Measurements from ENCODE around the gene ADARB2.

ADARB2 gene

GRCh38 chr10:1634239-1634638 lies 103.1 kb downstream of the ADARB2 start:
- no peak for DNase-seq

- no peak for DNase-seq
Observed at GRCh38 chr10:1633783-1634182, 103.5 kb downstream of the ADARB2 start.

GRCh38 chr10:1632596-1632995 lies 104.7 kb downstream of the ADARB2 start:
- DNase-seq = no peak

DNA sequence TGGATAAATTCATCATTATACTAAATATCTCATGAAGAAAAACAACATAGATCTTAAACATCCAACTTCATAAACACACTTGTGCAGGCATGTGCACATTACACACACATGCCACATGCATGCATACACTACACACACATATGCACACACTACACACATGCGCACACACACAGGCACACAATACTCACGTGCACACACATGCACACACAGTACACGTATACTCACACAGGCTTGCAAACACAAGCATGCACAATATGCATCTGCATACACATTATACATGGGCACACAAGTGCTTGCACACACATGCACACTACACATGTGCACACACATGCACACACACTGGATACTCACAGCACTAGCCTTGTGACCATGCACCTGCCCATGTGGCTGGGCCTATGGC lies 105.2 kb downstream of the ADARB2 start:
- DNase-seq = no peak

- DNase-seq = no peak
Observed at GRCh38 chr10:1631282-1631681, 106.0 kb downstream of the ADARB2 start.

- peak; percentile 24 for DNase-seq
Observed at GRCh38 chr10:1630304-1630703, 107.0 kb downstream of the ADARB2 start.

DNA sequence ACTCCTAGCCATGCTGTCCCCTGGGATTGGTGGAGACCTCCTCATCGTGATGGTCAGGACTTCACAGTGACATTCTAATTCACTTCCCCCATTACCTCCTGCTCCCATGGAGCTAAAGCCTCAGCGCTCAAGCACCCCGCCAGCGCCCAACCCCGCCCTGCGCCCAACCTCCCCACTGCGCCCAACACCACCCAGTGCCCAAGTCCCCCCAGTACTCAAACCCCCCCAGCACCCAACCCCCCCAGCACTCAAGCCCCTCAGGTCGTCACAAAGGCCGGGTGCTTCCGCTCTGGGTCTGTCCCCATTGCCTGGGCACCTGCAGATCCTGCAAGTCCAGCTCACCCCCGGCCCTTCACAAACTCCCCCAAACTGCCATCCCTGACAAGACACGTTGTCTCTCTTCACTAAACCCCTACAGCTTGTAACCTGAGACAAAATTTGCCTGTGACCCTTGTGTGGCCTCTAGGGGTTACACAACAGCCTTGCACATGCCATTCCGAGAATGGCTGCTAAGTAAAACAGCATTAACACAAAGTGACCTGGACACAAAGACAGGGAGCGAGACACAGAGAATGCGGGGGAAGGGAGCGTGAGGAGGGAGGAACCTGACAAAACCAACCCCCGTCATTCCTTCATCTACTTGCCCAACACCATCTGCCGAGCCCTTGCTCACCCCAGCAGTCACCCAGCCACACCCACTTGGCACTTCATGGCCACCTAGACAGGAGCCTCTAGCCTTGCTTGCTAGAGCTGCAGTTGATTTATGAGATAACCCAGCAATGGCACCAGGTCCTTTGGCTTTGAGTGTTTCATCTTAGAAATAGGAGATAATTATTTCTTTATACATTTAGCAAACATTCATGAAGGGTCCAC lies 107.8 kb downstream of the ADARB2 start:
- DNase-seq = peak; percentile 15

- peak; percentile 9 for DNase-seq
Observed at GRCh38 chr10:1628757-1629156, 108.6 kb downstream of the ADARB2 start.

- peak; percentile 24 for DNase-seq
Observed at GRCh38 chr10:1627945-1628344, 109.4 kb downstream of the ADARB2 start.

DNA sequence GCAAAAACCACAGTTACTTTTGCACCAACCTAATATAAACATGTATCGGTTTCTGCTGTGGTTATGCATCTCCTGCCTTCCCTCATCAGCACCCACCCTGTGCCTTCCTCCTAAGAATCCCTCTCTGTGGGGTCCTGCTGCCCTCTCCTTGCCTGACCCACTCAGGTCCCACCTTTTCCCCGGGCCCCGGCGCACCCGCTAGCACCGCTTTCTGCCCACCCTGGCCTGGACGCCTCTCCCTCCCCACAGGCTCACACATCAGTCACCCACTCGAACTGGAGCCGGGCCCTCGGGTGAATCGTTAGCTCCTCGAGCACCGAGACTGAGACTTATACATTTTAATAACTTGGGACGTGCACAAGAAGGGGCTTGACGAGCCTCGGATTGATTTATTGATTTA lies 110.5 kb downstream of the ADARB2 start:
- DNase-seq = no peak

DNA sequence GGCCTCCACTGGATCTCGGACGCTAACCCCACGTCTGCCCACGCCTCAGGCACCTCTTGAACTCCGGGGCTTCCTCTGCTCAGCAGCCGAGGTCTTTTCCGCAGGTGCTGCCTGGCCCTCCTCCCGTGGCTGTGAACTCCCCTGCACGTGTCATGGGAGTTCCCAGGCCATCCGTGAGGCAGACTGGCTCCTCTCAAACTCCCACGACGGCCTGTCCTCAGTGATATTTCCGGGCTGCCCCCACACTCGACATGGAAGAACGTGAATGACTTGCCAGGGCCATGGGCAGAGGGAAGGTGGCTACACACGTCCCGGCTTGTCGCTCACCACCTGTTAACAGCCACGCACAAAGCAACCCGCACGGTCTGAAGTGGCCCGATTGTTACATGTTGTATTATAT lies 110.9 kb downstream of the ADARB2 start:
- no peak for DNase-seq

DNA sequence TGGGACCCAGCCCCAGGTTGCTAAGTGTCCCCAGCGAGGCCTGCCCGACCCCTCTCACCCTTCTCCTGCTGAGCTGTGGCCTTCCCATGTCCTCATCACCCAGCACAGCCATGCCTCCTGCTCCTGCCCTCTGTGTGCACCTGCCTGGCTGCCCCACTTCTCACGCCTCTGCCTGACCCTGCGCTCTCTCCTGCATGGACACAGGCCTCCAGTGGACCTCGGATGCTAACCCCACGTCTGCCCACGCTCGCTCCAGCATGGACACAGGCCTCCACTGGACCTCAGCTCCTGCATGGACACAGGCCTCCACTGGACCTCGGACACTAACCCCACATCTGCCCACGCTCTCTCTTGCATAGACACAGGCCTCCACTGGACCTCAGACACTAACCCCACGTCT lies 111.6 kb downstream of the ADARB2 start:
- no peak for DNase-seq

GRCh38 chr10:1625079-1625478 lies 112.2 kb downstream of the ADARB2 start:
- no peak for DNase-seq

DNA sequence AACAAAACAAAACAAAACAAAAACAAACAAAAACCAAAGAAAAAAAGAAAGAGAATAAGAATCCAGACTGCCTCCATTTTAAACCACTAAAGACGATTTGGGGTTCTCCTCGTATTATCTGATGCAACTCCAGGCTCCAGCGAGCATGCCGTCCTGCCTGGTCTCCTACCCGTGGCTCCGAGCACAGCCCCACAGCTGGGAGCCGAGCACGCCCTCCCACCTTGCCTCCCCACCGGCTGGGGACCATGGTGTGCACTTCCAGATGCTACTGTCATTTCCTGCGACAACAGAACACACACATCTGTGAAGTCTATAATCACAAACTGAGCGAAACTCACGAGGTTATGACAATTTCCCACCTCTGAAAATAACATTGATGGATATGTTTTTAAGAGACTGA lies 113.1 kb downstream of the ADARB2 start:
- peak; percentile 15 for DNase-seq

DNA sequence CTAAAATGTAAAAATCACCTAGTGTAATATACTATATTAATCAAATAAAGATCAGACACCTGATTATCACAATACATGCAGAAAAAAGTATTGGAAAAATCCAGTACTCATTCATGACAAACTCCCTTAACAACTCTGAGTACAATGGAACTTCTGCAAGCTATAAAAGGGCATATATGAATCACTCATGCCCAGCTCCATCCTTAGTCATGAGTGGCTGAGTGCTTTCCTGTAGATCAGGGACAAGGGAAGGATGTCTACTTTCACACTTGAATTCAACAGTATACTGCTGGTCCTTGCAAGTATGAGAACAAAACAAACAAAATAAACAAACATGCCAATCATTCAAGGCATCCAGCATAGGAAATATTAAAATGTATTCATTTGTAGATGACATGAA lies 116.5 kb downstream of the ADARB2 start:
- DNase-seq = no peak

DNA sequence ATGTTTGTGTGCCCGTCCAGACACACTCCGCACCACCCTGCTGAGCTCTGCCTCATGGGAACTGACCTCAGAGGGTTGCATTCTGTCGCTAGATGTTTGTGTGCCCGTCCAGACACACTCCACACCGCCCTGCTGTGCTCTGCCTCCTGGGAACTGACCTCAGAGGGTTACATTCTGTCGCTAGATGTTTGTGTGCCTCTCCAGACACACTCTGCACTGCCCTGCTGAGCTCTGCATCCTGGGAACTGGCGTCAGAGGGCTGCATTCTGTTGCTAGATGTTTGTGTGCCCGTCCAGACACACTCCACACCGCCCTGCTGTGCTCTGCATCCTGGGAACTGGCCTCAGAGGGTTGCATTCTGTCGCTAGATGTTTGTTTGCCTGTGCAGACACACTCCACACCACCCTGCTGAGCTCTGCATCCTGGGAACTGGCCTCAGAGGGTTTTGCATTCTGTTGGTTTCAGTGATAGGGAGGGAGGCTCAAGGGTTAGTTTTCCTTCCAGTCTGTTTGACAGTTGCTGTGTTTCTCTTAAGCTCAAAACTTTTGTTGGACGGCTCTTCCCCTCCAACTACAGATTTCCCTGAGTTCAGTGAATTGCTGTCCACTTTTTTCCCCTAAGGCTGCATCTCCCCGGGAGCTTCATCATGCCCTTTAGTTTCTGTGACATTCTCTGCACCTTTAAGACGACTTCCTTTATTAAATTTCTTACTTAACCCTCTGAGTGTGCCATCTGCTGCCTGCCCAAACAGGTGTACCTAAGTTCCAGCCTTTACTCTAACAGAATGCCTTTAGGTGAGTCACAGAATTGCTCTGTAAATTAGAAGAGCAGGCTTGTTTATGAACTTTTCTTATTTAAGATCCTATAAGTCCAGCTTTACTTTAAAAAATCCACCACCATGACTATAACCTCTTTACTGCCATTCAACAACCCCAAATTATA lies 119.7 kb downstream of the ADARB2 start:
- DNase-seq = peak; percentile 5

- DNase-seq = peak; percentile 40
Observed at GRCh38 chr10:1616701-1617100, 120.6 kb downstream of the ADARB2 start.

DNA sequence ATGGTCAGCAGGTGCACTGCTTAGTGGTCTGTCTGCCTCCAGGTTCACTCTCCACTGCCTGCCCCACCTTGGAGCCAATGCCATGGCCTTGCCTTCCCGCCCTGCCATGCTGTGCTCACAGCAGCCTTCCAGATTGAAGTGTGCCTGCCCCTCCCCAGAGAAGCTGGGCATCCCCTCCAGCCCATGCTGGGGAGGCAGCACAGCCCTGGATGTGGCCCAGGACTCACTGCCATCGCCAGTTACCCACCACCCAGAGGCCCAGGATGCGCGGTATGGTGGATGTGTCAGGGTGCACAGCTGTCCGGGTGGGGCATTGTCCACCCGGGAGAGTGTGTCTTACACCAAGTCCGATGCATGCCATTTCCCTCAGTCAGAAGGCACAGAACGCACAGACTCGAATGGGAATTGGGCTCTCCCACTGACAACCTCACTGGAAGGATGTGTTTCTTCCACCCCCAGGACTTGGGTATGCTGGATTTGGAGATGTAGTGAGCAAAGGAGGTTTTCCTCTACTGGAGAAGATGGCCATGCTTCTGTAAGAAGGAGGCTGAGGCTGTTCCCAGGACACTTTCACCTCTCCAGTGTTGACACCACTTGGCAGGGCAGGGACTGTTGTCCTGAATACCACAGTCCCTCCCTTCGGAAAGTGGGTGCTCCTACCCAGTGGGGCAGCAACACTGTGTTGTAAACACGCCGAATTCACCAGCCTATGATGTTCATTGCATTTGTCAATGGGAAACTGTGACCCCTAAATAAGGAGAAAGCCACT lies 122.0 kb downstream of the ADARB2 start:
- DNase-seq = peak; percentile 35

DNA sequence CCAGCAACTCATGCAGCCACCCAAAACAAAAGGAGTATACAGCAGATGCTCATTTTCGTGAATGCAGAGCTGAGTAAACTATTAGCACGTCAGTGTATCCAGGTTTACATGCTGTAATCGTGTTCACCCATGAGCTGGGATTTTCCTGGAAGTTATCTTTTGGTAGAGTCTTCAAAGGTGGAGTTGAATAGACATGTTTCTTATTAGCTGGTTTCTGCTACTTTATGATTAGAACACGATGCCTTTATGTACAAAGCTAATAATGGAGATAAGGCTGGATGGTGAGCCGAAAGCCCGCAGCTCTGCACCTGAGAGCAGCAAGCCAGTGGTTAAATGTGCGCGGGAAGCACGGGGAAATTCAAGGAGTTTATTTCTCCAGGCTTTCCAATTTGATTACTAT lies 123.8 kb downstream of the ADARB2 start:
- peak; percentile 11 for DNase-seq

DNA sequence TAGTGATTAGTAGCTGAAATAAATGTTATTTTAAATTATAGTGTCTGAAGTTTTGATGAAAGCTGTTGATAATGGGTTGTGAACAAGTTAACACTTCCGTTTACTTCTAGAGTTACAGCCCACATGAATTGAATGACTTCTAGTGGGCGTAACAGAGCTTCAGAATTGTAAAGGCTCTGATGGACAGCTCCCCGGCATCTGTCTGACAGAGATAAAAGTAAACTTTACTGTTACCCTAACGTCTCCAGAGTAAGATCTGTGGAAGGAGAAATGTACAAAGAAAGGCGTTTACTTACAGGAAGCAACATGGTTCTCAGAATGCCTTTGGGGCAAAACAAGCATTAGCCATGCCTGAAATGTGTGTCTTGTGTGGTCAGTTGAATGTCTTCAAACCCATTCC lies 124.4 kb downstream of the ADARB2 start:
- DNase-seq = no peak

DNA sequence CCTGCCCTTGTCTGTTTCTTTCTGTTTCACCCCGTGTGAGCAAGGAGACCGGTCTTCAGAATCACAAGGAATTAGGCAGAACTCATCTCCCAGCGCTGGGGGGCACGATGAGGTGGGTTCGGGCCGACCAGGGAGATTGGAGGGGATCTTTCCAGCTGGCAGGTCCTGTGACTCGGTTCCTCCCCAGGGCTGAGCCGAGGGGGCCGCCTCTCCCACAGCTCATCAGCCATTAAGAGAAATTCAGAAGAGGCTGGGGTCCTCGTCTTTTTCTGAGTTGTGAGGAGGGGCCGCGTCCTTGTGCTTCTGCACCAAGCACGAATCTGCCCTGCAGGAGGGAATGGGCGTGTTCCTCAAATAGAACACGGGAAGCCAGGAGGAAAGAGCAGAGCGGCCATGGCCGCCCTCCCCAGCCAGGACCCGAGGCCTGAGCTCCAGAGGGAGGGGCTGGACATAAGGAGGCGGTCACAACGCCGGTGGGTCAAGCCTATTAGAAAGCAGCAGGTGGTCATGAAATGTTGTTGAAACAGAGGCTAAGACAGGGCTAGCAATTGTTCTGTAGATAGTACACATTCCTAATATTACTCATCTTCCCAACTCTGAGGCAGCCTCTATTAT lies 125.3 kb downstream of the ADARB2 start:
- no peak for DNase-seq

DNA sequence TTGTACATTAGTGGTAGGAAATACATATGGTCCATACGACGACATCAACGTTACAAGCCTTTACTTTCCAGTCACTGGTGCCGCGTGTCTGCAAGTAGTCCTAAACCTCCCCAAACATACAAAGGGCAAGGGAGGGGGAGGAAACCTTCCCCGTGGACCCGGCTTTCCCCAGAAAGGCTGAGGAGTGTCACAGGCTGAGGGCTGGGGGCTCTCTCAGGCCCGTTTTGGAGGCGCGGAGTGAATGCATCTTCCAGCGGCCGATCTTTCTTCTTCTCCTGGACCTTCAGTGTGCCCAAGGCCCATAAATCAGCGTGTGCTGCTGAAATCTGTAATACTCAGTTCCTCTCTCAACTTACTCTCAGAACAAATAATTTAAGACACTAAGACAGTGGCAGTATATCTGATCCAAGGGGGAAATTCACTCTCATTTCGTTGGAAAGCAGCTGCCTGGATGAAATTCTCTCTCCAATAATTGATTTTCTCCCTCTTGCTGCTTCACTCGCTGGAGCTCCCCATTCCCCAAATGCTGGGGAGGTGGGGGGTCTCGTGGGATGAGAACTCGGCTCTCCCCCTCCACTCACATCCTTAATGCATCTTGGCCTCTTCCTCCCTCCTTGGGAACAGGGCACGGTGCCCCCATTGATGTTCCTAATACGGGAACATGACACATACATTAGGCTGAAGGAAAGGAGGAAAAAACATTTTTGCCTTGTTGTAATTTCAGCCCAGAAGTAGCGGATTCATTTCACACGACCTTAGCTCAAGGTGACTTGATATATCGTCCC lies 126.1 kb downstream of the ADARB2 start:
- DNase-seq = no peak

Data from activated CD8-positive, alpha-beta memory T cell treated with anti-CD3 and anti-CD28 coated beads for 24 hours (primary cell).